Left ventricle myocardium superior (tissue), 1 donor: ENCODE measurements around the gene EHD4. TPM values are rescaled to one million over a fixed set of nuclear protein-coding genes. Genes with fewer than 3 reads are reported as not detected.

ENCODE experiments used
- ATAC-seq: fragments of 200-7000 bp; cut with Tn5 transposase; one replicate; pipeline ENCODE4 v1.9.1; 2020; ENCODE audit warnings: mild to moderate bottlenecking, moderate library complexity
- DNase-seq: peaks from one replicate; pipeline ENCODE4 v3.0.0-alpha.2; 2020
- intact Hi-C: fragments of 100-400 bp; cut with micrococcal nuclease; formaldehyde crosslinking; loops from one replicate; pipeline ENCODE4 v1.11.0; 2022
- total RNA-seq: library from RNA; stranded (reverse); fragmentation: NEBNext Ultra II Directional; extraction: Animal tissue kit (Norgen Biotek cat#: 25700); gene quantifications from one replicate; pipeline ENCODE4 v1.2.1, GENCODE V29; 2021
- donor health status: DM: no; HTN: yes; CAD: no; lungs with severe emphysema.

The EHD4 gene
- total RNA-seq, 1 donor from 2014 or later: 53.5 TPM

- ATAC-seq (peak; percentile 35), DNase-seq (peak; percentile 52)
- intact Hi-C loops: no loop called here
These were observed 63.5 kb downstream of the EHD4 start for GRCh38 chr15:41908736-41909461.

GRCh38 chr15:41907141-41907540 lies 65.2 kb downstream of the EHD4 start:
- DNase-seq (no peak), ATAC-seq (no peak)
- intact Hi-C loops: no loop called here

DNA sequence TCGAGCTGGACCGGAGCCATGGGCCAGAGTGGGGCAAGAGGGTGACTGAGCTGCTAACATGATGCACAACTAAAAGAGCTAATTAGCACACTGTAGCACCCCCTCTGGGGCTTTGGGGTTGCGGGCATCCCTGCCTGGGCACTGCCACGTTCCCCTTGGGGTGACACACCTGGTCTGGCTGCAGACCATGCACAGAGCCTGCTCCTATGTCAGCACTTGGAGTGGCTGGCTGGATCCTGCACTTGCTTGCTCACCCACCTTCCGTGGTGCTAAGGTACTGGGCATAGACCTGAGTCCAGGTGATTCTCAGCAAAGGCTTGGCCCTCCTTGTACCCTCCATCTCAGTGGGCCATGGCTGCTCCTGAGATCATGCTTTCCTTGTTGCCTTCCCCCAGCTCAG lies 65.7 kb downstream of the EHD4 start:
- no peak for ATAC-seq
- intact Hi-C loops: no loop called here
- no peak for DNase-seq

DNA sequence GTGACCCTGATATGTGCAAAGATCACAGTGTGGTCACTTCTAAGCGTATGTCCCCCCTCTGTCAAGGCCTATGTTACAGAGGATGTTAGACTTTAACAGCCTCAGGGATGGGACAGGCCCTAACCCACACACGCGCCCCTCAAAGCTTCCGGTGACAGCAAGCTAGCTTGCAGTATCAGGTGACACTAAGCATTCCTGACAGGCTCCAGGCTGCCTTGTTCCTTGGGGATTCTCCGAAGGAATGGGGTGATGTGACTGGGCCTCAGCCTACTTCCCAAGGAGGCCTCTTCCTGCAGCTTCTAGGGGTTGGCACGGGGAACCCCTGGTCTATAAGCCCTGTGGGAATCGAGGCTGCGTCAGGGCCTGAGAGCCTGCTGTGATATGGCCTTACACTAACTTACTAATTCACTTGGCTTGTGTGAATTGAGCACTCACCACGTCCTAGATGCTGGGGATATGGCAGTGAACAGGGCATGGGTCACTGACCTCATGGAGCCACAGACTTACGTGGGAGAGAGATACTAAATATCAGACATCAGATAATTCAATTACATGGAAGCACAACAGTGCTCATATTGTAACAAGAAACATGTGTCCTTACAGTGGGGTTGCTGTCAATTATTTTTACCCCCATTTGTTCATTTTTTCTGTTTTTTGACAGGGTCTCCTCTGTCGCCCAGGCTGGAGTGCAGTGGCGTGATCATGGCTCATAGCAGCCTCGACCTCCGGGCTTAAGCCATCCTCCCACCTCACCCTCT lies 67.1 kb downstream of the EHD4 start:
- no peak for ATAC-seq
- DNase-seq: no peak
- intact Hi-C loops: no loop called here

DNA sequence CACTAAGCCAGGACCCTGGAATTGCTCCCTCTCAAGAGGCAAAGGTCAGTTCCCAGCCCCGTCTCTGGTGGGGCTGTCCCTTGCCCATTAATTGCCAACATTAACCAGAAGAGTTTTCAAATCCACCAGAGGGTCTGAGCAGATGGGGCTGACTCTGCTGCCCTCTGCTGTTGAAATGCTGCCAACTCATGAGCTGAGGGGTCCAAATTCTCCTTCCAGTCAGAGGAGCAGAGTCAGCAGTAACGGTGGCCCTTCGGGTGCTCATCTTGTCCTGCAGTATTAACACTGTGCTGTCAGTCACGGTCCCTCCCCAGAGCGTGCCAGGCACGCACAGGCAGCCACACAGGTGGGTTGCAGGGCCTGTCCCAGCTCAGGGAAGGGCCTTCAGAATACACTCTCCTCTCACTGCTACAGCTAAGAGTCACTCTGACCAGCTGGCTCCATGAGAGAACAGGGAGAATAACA lies 67.8 kb downstream of the EHD4 start:
- intact Hi-C loops: no loop called here
- peak; percentile 70 for DNase-seq
- peak; percentile 64 for ATAC-seq

DNA sequence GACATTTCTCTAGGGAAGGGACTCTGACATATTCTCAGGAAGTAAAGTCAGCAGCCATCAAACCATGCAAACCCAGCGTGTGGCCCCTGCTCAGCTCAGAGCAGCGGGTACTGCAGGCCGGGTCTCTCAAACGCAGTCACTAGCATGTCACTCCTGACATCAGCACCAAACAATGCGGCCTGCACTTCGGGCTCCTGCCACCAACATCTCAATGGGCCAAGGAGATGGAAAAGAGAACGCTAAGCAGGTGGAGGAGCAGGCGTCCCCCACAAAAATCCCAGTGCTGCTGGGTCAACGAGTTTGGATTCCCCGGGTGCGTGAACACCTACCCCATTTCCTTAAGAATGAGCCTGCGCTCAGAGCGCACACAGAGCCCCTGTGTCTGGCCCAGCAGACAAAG lies 68.6 kb downstream of the EHD4 start:
- intact Hi-C loops: no loop called here
- ATAC-seq (peak; percentile 47), DNase-seq (no peak)

DNA sequence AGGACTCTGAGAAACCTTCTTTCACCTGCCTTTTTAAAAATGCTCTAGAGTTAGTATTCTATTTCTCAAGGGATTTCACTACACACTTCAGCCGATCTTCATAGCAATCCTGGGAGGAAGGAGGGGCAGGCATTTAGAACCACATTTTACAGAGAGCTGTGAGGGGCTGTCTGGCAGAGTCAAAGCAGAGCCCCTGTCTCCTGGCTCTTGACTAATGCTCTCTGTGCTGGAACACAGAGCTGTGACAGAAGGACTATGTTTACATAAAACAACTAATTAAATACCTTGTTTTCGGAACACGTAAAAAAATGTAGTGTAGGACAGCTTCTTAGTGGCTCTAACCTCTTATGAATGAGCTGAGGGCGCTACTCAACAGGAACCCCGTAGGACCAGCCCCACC lies 70.9 kb downstream of the EHD4 start:
- ATAC-seq (no peak), DNase-seq (no peak)
- intact Hi-C loops: no loop called here

DNA sequence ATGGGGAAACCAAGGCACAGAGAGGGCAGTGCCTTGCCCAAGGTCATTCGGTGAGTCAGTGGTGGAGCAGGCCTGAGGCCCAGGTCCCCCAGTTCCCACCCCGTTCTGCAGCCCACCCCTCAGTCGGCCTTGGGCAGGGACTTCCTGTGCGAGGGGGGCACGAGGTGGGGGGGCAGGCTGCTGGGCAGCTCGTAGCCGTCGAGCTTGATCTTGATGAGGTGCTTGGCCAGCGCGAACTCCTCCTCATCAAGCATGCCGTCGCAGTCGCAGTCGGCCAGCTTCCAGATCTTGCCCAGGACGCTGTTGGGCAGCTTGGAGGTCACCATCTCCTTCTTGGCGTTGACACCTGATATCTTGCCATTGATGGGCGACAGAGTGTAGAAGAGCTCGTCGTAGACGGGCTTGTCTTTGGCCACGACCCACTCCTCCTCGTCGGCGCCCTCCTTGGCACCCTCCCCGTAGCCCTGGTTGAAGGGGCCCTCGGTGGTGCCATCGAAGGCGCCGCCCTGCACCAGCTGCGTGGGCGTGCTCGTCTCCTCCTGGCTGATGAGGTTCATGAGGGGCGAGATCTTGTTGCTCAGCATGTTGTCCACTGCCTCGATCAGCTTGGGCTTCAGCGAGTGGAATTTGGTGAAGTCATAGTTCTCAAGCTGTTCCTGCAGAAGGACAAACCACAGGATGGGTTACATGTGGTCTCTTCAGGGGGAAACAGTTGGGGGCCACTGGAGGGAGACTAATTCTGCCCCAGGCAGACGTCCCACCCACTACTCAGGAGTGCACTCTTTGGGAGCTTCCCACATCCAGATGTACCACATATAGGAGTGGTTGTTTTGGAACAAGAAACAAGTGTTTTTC lies 71.6 kb downstream of the EHD4 start:
- no peak for DNase-seq
- ATAC-seq: no peak
- intact Hi-C loops: no loop called here

DNA sequence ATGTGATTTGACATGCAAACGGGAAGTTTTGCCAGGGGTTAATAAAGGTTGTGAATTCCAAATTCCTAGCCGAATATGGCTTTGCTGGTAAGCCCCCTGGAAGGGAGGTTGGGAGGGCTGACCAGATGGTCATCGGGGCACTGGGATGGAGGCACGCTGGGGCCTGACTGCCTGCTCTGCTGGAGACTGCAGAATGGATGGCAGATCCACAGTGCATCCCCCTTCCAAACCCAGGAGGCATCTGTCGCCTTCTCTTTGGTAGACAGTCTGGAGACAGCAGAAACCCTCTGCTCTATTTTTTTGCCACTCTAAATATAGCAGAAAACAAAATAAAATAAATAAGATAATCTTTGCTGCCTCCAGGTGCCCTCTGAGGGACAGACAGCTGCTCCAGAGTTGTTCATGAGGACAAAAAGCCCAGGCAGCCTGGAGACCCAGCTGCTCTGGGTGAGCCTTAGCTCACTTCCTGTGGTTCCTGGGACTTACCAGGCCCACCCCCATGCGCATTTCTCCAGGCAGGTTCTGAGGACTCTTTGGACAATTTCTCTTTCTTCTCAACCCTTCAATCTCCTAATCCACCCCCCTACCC lies 72.4 kb downstream of the EHD4 start:
- ATAC-seq: no peak
- intact Hi-C loops: no loop called here
- no peak for DNase-seq

DNA sequence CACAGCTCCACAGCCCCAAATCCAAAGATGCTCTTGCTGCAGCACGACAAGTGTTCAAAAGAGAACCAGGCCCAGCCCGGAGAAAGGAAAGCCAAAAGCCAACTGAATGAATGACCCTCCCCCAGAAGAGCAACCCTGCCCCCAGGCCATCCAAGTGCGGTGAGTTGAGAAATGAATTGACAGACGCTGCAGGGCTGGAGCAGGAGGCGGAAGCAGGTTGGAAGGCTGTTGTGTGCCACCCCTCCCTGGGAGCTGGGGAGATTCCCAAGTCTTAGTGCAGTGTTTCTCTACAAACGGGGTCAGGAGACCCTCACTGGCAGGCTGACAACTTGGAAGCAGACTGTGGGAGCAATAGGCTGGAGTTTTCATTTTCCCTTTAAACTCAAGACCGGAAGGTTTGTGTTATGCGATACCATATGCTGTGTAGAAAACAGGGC lies 75.0 kb downstream of the EHD4 start:
- no peak for ATAC-seq
- no peak for DNase-seq
- intact Hi-C loops: no loop called here

- no peak for DNase-seq
- ATAC-seq: no peak
- intact Hi-C loops: no loop called here
These were observed 75.8 kb downstream of the EHD4 start for GRCh38 chr15:41896566-41896965.

- DNase-seq (no peak), ATAC-seq (no peak)
- intact Hi-C loops: no loop called here
These were observed 76.4 kb downstream of the EHD4 start for GRCh38 chr15:41895957-41896356.

GRCh38 chr15:41895491-41895890 lies 76.9 kb downstream of the EHD4 start:
- DNase-seq: no peak
- intact Hi-C loops: no loop called here
- no peak for ATAC-seq

- intact Hi-C loops: no loop called here
- peak; percentile 80 for ATAC-seq
- peak; percentile 89 for DNase-seq
These were observed 77.4 kb downstream of the EHD4 start for GRCh38 chr15:41894791-41895463.

DNA sequence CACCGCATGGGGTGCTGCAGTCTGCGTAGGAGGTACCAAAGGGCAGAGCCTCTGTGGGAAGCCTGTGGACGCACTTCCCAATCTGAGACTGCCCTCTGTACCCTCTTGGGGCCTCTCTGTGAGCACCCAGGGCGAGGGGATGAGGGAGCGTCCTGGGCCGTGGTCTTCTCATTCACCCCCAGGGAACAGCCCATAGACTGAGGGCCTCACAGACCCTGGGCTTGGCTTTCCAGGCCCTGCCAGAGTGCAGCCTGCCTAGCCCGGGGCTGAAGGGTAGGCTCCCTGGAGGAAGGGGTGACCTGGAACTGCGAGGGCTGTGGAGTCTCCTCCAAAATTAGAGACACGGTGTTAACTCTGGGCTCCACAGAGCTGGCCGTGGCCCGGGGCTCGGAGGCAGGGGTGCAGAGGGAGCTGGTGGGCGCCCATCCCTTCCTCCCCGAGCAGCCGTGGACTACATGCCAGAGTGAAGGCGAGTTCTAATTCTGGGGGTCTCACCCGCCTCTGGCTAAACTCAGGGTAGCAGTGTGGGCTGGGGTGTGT lies 78.0 kb downstream of the EHD4 start:
- DNase-seq: no peak
- intact Hi-C loops: no loop called here
- ATAC-seq: peak; percentile 2

- DNase-seq (no peak), ATAC-seq (no peak)
- intact Hi-C loops: no loop called here
These were observed 78.7 kb downstream of the EHD4 start, which contains the start of gene SPTBN5 for GRCh38 chr15:41893422-41894250. TSS of gene SPTBN5 (minus strand) at chr15:41894053. CDS start at chr15:41893497, 556 bp downstream.

DNA sequence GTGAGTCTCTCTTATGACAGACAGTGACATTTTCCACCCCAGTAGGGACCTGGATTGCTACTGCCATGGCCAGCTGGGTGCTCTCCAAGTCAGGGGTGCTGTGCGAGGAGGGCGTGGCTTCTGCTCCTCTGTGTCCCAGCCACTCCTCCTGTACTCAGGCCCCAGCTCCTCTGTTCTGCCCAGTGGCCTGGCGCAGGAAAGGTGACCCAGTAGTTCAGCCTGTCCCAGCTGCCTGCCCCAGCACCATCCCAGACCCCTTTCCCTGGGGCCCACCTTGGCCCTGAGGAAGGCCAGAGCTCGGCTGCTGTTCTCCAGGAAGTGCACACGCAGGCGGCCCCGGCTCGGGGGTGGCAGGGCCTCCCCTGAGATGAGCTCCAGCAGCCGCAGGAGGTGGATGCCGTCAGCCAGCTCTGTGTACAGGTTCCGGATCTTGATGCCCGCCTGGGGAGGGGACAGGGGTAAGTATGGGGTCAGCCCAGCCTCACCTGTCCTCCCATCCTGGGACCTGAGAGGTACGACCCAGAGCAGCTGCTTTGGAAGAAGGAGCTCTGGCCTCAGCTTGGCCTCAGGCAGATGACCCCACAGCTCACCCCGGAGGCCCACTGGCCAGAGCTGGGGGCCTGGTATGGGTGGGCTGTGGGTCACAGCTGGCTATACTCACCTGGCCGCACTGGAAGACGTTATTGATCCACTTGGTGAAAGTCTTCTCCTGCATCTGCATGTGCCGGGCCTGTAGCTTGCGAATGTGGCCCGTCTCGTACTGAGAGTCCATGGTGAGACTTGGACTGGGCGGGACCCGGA lies 79.5 kb downstream of the EHD4 start:
- DNase-seq (peak; percentile 91), ATAC-seq (peak; percentile 82)
- intact Hi-C loops: no loop called here
